GM12873 (cell line): ENCODE results near the gene NT5DC1.

Experiments used
- TF ChIP-seq, protein P1 (sequence below): IDR thresholded peaks from 2 replicates; pipeline ENCODE4 v1.5.1; 2012; ENCODE audit warnings: low read depth, mild to moderate bottlenecking, moderate library complexity, low read length, control low read depth; ENCODE audit not compliant: insufficient read depth; ENCODE audit errors: missing control alignments

NT5DC1 gene

DNA sequence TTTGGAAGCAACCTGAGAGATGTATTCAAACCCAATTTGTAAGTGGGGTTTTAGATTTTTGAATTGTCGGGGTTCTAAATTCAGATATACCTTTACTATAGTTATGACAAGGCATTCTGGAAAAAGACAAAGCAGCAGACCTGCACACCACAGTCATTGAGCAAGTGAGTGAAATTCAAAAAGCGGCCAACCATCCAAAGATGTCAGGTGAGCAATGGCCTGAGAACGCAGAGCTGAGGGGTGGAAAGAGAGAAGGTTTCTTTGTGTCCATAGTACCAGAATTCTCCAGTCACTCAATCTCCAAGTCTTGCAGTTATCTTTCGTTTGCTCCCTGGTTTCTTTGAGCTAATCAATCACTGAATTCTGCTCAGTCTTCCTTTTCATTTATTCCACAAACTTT lies 38.2 kb upstream of the NT5DC1 start:
- TF ChIP-seq, protein P1, sequence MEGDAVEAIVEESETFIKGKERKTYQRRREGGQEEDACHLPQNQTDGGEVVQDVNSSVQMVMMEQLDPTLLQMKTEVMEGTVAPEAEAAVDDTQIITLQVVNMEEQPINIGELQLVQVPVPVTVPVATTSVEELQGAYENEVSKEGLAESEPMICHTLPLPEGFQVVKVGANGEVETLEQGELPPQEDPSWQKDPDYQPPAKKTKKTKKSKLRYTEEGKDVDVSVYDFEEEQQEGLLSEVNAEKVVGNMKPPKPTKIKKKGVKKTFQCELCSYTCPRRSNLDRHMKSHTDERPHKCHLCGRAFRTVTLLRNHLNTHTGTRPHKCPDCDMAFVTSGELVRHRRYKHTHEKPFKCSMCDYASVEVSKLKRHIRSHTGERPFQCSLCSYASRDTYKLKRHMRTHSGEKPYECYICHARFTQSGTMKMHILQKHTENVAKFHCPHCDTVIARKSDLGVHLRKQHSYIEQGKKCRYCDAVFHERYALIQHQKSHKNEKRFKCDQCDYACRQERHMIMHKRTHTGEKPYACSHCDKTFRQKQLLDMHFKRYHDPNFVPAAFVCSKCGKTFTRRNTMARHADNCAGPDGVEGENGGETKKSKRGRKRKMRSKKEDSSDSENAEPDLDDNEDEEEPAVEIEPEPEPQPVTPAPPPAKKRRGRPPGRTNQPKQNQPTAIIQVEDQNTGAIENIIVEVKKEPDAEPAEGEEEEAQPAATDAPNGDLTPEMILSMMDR, result no peak

DNA sequence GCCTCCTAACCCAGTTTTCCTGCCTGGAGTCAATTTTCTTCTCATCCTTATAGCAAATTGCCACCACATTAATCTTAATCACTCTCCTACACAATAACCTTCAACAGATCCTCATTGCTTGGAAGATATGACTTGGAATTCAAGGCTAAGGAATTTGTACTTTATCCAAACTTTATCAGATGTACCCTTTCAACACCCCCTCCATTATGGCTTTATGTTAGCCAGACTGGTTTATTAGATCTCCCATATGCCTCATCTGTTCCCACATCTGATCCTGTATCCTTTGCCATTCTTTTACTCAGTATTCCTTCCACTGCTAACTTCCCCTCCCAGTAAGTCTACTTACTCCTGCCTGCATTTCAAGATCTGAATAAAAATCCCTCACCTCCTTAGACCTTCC lies 36.0 kb upstream of the NT5DC1 start:
- TF ChIP-seq, protein P1, result no peak

DNA sequence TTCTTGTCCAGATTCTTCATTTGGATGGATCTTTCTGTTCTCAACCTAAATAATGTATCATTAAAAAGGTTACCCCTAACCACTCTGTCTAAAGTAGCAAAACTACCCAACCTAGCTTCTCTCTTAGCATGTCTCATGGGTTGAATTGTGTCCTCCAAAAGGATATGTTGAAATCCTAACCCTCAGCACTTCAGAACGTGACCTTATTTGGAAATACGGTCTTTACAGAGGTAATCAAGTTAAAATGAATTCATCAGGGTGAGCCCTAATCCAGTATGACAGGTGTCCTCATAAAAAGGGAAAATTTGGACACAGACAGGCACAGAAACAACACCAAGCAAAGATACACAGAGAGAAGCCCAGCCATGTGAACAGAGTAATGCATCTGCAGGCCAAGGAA lies 33.9 kb upstream of the NT5DC1 start:
- TF ChIP-seq, protein P1, result no peak

DNA sequence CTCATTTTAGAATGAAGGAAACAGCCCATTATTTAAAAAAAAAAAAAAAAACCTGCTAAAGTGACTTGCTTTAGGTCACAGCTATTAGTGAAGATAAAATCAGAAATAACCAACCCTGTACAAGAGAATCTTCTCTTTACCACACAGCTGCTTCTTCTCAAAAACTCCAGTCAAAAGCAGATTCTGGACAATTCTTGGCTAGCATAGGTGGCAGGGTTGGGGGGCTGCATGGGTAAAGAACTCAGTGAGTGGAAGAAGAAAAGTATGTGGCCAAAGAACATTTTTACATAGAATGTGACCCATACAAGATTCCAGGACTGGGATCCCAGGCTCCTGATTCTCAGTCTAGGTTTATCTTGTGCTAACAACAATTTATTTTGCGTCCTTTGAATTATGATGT lies 30.6 kb upstream of the NT5DC1 start:
- TF ChIP-seq, protein P1, result no peak

DNA sequence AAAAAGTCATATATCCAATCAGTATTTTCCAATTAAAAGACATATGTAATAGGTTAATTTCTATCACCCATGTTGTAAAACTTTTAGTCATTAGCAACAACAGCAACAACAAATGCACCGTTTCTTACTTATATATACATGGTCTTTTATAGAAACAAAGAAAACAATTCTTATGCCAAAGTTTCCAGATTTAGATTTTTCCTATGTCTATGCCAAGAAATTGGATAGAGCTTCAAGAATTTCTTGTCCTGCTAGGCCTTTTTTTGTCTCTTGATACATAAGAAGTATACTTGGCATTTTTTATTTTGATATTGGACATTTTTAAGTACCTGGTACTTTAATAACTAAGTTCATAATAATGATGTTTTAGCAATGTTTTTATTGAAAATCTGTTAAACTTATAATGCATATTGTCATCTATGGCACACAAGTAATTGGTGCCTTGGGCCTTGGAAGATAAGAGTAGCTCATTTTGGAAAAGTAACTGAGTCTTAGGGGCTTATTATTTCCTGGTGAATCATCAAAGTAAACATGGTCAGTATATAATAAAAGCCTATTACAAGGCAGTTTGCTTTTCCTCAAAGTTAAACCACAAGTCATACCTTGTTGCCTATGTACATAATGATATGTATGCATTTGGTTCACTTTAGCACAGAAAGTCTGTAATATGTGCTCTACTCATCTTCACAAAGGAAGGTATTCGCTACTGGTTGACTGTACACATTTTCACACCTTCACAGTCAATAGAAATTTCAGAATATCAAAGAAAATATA lies 29.9 kb upstream of the NT5DC1 start:
- TF ChIP-seq, protein P1, result no peak

DNA sequence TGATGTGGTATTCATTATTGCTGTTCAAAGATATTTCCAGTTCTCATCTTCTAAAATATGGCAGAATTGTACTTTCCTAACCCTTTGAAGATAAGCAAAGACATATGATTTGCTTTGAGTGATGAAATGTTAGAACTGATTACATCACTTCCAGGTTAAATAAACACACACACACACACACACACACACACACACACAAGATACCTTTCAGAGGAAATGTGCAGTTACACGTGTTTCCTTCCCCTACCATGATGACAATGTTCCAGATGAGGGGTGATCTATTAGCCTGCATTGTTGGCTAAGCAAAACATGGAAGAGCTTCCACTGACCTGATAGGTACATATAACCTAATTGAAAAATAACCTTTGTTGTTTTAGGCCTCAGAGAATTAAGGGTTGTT lies 28.3 kb upstream of the NT5DC1 start:
- TF ChIP-seq, protein P1, result no peak

DNA sequence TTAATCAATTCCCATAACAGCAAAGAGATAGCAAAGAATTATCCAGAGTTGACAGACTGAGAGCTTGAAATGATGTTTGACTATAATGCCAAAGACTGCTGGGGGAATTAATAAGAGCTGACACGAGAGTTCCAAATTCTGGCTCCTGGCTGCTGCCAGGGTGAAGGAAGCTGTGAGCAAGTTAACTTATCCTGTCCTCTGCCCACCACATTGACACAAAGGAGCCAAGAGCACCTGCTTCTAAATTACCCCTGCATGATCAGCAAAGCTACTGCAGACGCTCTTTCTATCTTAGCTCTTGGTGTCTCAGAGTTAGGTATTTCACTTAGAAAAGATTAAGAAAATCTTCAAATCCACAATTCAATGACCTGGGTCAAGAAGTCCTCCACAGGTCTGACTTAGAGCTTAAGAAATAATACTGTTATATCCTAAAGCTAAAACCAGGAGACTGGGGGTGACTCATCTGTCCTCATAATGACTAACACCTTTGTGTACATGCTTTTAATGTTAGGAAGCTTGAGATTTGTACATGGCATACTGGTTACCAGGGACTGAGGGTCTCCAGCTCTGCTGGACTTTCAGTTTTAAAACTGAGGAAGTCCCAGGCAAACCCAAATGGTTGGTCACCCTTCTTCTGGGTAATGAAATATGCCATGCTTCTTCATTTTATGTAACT lies 26.8 kb upstream of the NT5DC1 start:
- TF ChIP-seq, protein P1, result no peak
